Stimulated activated CD8-positive, alpha-beta memory T cell treated with anti-CD3 and anti-CD28 coated beads, Interleukin-15, amount 100 ng/mL, for 48 hours (primary cell): Measurements from ENCODE around the gene CCL22.
"Not testable (repeated sequence)": the region's sequence is repeated elsewhere in the genome, so short reads cannot be mapped to it uniquely, and the experiment has no call there.

Experiments used
- DNase-seq, 2 donors: peaks; one replicate each; pipeline ENCODE4 v3.0.0-alpha.2; 2020; ENCODE audit warnings: low read depth in 2 of 2

CCL22 gene

GRCh38 chr16:57347858-57348257 lies 10.7 kb upstream of the CCL22 start:
- DNase-seq: no peak

GRCh38 chr16:57348327-57348726 lies 10.3 kb upstream of the CCL22 start:
- DNase-seq: no peak

DNA sequence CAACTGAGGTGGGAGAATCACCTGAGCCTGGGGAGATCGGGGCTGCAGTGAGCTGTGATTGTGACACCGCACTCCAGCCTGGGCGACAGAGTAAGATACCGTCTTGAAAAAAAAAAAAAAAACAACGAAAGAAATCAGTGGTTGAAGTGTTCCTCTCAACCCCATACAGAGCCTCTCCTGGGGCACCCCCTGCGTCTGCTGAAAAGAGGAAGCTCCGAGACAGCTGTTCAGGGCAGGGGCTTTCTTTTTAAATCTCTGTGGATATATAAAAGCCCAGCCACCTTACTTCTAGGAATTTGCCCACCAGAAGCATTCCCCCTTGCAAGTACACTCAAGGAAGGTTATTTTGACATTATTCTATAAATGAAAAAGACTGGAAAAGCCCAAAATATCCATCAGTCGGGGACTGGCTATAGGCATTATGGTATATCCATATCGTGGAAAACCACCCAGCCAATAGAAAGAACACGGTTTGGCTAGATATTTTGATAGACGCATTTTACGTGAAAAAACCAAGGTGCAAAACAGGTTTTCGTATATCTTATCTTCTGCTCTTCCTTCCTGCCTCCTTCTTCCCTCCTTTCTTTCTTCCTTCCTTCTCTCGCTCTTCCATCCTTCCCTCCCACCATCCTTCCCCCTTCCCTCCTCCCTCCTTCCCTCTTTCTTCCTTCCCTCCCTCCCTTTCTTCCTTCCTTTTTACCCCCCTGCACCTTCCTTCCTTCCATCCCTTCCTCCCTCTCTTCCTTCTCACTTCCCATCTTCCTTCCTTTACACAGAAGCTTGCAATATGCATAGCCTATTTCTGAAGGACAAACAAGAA lies 9.2 kb upstream of the CCL22 start:
- DNase-seq: no peak

GRCh38 chr16:57352636-57353047 lies 5.9 kb upstream of the CCL22 start:
- DNase-seq: no peak

DNA sequence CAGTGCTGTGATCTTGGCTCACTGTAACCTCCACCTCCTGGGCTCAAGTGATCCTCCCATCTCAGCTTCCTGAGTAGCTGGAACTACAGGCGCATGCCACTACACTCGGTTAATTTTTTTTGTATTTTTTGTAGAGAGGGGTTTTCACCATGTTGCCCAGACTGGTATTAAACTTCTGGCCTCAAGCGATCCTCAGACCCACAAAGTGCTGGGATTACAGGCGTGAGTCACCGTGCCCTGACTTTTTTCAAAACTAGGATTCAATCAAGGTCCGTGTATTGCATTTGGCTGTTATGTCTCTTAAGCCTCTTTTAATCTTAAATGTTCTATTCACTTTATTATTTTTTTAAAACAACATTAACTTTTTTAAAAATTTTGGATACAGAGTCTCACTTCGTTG lies 4.3 kb upstream of the CCL22 start:
- DNase-seq: no peak

DNA sequence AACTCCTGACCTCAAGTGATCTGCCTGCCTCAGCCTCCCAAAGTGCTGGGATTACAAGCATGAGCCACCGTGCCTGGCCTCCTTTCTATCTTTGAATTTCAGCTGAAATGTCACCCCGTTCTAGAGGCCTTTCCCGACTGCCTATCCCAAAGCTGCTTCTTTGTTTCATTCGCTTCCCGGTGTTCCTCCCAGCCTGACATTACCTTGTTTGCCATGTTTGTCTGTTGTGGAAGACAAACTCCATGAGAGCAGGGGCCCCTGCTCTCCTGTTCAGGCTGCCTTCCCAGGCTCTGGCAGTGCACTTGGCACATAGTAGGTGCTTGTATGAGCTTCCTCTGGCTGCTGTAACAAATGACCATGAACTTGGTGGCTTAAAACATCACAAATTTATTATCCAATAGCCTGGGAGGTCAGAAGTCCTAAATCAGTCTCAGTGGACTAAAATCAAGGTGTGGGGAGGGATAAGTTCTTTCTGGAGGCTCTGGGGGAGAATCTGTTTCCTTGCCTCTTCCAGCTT lies 2.6 kb upstream of the CCL22 start:
- no peak for DNase-seq

- DNase-seq: no peak
Observed at GRCh38 chr16:57356547-57356946, 2.0 kb upstream of the CCL22 start.

DNA sequence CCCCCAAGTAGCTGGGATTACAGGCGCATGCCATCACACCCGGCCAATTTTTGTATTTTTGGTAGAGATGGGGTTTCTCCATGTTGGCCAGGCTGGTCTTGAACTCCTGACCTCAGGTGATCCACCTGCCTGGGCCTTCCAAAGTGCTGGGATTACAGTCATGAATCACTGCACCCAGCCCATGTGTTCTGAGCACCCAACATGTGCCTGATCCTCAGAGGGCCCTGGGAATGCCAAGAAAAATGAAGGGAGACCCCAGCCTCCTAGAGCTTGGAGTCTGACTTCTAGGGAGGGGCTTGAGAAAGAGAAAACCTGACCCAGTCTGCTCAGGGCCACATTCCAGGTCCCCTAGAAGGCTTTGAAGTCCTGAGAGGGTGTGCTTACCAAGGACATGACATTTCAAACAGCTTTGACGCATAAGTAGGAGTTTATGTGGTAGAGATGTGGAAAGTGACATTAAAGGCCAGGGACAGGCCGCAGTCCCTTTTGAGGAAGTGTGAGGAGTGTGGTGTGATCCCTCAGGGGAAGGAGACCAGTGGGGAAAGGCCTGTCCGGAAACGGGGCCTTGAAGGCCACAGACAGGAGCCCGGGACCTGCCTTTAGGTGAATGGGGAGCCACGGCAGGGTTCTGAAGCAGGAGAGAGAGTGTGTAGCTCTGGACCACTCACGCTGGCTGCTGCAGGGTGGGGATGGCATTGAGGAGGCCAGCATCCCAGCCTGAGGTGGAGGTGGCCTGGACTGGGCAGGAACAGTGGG lies 1.1 kb upstream of the CCL22 start:
- DNase-seq: no peak

DNA sequence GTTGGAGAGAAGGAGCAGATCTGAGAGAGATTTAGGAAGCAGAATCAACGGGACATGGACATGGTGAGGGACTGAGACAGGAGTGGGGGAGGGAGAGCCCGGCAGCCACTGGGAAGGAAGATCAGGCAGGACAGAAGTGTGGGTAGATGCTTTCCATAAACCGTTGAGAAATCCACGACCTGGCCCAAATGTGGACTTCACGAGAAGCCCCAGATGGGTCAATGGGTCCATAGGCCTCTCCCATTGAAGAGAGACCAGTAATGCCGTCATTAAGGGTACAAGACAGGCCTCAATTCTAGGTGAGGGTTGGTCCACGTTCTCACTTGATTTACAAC lies 530 bp upstream of the CCL22 start:
- DNase-seq: no peak

DNA sequence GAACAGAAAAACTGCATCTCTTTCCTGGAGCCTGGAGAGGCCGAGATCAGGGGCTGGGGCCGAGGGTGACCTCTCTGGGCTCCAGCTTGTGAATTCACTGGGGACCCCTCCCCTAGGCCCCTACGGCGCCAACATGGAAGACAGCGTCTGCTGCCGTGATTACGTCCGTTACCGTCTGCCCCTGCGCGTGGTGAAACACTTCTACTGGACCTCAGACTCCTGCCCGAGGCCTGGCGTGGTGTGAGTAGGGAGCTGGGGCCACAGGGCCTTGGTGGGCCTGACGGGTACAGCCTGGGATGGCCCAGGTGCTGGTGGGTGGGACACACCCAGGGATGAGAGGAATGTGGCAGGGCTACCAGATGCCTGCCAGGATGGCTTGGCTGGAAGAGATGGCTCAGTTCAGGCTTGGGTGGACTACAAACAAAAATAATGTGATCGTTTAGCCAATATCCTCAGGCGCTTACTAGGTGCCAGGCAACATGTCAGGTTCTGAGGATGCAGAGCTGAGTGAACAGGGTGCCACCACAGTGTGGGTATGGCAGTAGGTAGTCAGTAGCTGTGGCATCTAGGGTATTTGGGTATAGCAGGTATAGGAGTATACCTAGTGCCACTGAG lies 1.8 kb downstream of the CCL22 start:
- DNase-seq: no peak

GRCh38 chr16:57361404-57361803 lies 2.8 kb downstream of the CCL22 start:
- no peak for DNase-seq

DNA sequence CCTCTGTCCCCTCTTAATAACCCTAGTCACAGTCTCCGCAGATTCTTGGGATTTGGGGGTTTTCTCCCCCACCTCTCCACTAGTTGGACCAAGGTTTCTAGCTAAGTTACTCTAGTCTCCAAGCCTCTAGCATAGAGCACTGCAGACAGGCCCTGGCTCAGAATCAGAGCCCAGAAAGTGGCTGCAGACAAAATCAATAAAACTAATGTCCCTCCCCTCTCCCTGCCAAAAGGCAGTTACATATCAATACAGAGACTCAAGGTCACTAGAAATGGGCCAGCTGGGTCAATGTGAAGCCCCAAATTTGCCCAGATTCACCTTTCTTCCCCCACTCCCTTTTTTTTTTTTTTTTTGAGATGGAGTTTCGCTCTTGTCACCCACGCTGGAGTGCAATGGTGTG lies 5.6 kb downstream of the CCL22 start:
- DNase-seq: no peak

DNA sequence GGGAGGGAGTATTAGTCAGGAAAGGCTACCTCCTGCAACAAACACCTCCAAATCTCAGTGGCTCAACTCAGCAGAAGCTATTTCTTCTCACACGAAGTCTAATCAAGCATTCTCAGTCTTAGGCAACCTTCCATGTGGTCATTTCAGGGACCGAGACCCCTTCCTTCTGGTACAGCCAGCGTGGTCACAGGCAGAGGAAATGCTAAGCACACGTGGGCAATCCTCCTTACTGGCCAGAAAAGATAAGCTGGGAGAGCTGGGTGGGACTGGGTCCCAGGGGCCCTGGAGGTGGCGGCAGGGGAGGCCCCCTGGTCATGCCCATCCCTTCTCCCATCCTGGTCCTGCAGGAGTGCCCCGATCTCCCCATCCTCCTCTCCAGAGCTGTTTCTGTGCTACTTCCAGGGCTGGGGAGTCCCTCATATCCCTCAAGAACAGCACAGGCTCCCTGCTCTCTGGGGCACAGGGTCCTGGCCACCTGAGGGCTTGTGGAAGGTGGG lies 8.0 kb downstream of the CCL22 start:
- DNase-seq: no peak

GRCh38 chr16:57367116-57367752 lies 8.7 kb downstream of the CCL22 start:
- DNase-seq: no peak

- no peak for DNase-seq
Observed at GRCh38 chr16:57371494-57372371, 13.2 kb downstream of the CCL22 start.

DNA sequence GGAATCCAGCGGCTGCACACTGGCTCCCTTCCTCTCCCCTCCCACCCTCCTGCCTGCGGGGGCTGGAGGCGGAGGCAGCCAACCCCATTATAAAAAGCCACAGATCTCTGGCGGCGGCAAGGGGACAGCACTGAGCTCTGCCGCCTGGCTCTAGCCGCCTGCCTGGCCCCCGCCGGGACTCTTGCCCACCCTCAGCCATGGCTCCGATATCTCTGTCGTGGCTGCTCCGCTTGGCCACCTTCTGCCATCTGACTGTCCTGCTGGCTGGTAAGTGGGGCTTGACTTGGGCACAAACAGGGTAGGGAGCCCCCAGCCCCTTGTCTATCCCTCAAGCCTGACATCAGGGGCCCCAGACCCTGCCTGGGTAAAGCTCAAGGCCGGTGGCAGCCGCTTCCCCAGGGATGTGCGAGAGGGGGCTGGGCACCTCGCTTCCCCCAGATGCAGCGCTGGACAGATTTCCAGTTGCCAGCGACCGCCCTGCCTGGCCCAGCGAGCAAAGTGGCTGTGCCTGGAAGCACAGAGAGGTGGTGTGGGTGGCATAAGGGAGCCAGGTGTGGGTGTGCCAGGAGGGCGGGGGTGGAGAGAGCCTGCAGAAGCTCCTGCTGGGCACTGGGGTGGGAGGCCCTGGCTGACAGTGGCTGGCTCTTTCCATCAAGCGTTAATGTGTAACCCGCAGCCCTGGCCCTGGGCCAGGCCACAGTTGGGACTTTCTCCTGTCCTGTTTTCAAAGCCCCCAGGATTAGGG lies 14.0 kb downstream of the CCL22 start, which contains the start of gene CX3CL1:
CX3CL1 (plus strand) TSS at position 119 of the 745 bp plus-strand sequence; CDS start at position 198, 79 bp downstream.
- no peak for DNase-seq

DNA sequence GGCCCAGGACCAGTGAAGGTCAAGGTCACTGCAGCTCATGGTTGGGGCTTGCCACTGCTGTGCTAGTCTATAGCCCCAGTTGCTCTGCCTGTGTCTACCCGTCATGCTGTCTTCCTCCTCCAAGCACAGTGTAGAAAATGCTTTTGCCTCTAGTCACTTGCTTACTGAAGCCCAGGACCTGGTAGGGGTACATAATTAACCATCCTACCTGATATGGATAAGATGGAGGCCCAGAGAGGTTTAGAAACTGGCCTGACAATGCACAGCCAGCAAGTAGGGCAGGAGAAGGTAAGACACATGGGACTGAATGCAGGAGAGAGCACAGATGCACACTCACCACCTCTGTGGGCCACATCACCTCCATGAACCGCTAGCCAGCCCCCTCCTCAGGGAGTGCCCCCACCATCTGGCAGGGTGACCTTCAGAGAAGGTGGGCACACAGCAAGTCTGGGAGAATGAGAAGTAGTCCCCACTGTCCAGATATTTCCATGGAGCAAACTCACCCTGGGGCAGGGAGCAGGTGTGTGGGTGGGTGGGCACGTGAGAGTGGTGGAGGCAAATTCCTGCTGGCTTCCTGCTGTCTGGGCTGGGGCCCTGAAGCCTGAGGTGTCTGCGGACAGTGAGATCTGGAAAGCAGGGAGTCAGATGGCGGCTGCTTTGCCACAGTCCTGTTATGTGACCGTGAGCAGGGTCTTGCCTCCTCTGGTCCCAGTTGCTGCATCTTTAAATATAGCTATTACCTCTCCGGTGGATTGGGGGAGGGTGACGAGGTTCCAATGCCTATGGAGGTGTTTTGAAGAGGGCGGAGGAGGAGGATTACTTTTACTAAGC lies 14.7 kb downstream of the CCL22 start:
- no peak for DNase-seq

DNA sequence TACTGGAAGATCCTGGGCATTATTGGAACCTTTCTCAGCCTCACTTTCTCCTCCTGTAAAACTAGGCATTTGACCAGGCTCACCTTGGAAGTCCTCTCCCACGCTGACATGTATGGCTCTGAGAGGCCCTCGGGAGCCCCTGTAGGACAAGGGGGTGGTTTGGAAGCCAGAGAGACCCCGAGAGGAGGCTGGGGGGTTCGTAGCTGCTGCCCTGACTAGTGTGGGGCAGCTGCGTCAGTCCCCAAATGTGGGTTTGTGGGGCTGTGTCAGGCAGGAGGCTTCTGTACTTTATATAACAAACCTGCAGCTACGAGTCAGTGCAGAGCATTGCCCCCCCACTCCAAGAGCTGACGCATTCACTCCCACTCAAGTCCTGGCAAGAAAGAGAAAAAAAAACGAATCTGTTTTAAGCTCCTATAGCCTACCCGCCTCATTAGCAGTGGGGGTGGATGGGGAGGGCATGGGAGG lies 15.5 kb downstream of the CCL22 start:
- DNase-seq: no peak

GRCh38 chr16:57374925-57375465 lies 16.4 kb downstream of the CCL22 start:
- DNase-seq: not testable (repeated sequence)
